Measurements from ENCODE around the gene ILF3. TPM values are rescaled to one million over a fixed set of nuclear protein-coding genes. Genes with fewer than 3 reads are reported as not detected.

The ILF3 gene
- total RNA-seq: 103 TPM
- polyA plus RNA-seq: 107 TPM

DNA sequence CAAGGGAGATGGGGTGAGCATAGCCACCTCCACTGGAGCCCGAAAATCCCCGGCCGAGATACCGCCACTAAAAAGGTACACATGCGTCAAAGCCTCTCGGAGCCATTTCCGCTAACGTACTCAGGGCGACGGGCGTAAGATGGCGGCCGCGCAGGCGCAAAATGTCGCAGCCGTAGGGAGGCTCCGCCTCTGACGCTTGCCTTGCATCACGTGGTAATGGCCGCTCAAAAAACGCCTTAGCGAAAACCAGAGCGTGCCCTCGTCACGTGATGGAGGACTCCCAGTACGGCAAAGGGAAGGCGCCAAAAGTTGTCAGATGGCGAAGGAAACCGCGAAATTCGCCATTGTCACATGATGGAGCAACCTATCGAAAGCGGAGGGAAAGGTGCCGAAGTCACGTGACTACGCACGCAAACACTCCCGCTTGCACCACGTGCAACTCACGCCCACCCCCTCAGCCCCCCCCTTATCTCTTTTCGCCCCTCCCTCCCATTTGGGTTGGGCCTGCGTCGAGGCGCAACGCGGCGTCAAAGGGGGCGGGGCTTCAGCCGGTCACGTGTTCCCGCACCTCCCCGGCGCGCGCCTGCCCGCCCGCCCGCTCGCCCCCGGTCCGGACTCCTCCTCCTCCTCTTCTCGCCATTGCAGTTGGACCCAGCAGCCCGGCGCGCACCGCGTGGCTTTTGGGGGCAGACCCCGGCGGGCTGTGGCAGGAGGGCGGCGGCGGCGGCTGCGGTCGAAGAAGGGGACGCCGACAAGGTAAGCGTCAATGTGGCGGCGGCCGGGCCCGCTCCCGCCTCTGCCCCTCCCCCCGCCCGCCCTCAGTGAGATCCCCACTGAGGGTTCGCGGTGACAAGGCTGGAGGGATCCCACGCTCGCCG lies at the start of gene ILF3:
Gene ILF3 (plus strand): TSS at position 615 of the 878 bp plus-strand sequence. CDS start 16,260 bp downstream, outside the sequence.
- Histone ChIP-seq H3K27ac (ENCODE audit: low read depth) (peak within 1 kb of the TSS; percentile 94), H3K36me3 (ENCODE audit: insufficient read depth) (no peaks in the 10 kb centered on the region), H3K4me3 (ENCODE audit: low read depth, low read length) (peak within 1 kb of the TSS; percentile 95), H3K4me1 (ENCODE audit: insufficient read depth) (no peaks in the 10 kb centered on the region)
- peak; percentile 100 for DNase-seq (ENCODE audit: extremely low spot score)
- under 1% methylated on average over 90 of the region's 91 CpGs for WGBS

DNA sequence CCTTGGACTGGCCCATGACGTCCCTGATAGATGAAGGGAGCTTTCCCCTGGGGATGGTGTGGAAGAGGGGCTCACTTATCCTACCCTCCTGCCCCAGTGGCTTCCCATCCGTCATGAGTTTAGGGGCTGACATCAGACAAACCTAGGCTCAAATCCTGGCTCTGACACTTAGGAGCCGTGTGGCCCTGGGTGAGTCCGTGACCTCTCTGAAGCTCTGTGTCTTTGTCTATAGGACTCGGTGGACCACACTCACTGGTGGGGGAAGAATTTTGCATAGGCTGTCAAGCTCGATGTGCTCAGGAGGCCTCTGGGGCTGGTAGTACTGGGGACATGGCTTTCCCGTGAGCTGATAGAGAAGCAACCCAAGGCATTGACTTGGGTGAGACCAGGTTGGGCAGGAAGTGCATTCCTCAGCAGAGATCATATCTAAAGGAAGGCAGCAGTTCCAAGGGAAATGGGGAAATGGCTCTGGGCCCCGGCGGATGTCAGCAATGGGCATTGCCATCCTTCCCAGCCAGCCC lies 49.6 kb upstream of the ILF3 start:
- DNase-seq (ENCODE audit: extremely low spot score): no peak
- Histone ChIP-seq H3K36me3 (ENCODE audit: insufficient read depth) (no peaks in the 10 kb centered on the region), H3K4me1 (ENCODE audit: insufficient read depth) (no peaks in the 10 kb centered on the region), H3K27ac (ENCODE audit: low read depth) (peak overlapping the region; percentile 78), H3K4me3 (ENCODE audit: low read depth, low read length) (no peak overlapping the region)
- 78% methylated on average over 9 of the region's 9 CpGs for WGBS

DNA sequence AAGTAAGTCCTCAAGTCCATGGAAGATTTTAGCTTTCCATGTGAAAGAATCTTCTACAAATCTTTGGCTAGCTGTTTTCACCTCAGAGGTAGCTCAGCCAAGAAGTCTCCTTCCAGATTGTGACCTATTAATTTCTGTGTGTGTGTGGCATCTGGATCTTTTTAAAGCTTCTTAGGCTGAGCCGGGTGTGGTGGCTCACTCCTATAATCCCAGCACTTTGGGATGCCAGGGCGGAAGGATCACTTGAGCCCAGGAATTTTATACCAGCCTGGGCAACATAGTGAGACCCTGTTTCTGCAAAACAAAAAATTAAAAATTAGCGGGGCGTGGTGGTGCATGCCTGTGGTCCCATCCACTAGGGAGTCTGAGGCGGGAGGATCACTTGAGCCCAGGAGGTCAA lies 42.2 kb upstream of the ILF3 start:
- Histone ChIP-seq H3K4me1 (ENCODE audit: insufficient read depth) (no peaks in the 10 kb centered on the region), H3K27ac (ENCODE audit: low read depth) (no peak overlapping the region), H3K4me3 (ENCODE audit: low read depth, low read length) (no peak overlapping the region), H3K36me3 (ENCODE audit: insufficient read depth) (no peaks in the 10 kb centered on the region)
- DNase-seq (ENCODE audit: extremely low spot score): no peak
- 83% methylated on average over 5 of the region's 5 CpGs for WGBS

DNA sequence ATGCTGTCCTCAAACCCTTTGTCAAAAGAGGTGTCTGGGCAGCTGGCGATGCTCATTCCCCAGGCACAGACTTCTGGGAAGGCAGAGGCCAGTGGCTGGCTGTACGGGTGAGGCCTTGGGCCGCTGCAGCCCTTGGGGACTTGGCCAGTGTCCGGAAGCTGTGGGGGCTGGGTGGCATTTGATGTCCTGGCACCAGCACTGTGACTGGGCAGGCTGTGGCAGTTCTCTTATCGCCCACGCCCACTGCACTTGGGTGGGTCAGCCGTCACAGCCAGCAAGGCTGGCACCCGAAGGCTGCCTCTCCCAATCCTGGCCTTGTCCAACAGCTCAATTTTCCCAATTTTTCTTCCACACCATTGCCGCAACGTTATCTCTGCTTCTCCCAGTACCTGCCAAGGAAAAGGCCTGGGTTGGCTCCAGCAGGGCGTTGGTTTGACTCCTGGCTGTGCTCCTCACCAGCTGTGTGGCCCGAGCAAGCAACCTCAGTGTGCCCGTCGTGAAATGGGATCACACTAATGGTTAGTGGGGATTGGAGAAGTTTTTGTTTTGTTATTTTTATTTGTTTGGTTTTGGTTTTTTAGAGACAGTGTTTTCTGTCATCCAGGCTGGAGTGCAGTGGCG lies 41.5 kb upstream of the ILF3 start:
- Histone ChIP-seq H3K4me1 (ENCODE audit: insufficient read depth) (no peaks in the 10 kb centered on the region), H3K36me3 (ENCODE audit: insufficient read depth) (no peaks in the 10 kb centered on the region), H3K4me3 (ENCODE audit: low read depth, low read length) (no peak overlapping the region), H3K27ac (ENCODE audit: low read depth) (peak overlapping the region; percentile 33)
- DNase-seq (ENCODE audit: extremely low spot score): no peak
- 57% methylated on average over 15 of the region's 15 CpGs for WGBS

DNA sequence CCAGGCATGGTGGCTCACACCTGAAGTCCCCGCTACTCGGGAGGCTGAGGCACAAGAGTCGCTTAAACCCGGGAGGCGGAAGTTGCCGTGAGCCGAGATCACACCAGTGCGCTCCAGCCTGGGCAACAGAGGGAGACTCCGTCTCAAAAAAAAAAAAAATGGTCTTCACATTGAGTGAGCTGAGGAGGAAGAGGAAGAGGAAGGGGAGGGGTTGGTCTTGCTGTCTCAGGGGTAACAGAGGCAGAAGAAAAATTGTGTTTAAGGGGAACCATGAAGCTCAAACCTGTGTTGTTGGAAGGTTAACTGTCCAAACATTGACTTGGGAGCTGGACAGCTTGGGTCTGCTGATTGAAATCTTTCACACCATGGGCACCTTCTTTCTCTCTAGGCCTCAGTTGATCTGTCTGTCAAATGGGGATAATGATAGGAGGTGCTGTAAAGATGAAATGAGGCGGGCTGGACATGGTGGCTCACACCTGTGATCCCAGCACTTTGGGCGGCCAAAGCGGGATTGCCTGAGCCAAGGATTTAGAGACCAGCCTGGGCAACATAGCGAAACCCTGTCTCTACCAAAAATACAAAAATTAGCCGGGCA lies 38.6 kb upstream of the ILF3 start:
- no peaks in the 10 kb centered on the region for H3K4me1 ChIP-seq (ENCODE audit: insufficient read depth)
- H3K27ac ChIP-seq (ENCODE audit: low read depth): no peak overlapping the region
- H3K36me3 ChIP-seq (ENCODE audit: insufficient read depth): no peaks in the 10 kb centered on the region
- DNase-seq (ENCODE audit: extremely low spot score): no peak
- no peak overlapping the region for H3K4me3 ChIP-seq (ENCODE audit: low read depth, low read length)
- WGBS: 93% methylated on average over 14 of the region's 14 CpGs

DNA sequence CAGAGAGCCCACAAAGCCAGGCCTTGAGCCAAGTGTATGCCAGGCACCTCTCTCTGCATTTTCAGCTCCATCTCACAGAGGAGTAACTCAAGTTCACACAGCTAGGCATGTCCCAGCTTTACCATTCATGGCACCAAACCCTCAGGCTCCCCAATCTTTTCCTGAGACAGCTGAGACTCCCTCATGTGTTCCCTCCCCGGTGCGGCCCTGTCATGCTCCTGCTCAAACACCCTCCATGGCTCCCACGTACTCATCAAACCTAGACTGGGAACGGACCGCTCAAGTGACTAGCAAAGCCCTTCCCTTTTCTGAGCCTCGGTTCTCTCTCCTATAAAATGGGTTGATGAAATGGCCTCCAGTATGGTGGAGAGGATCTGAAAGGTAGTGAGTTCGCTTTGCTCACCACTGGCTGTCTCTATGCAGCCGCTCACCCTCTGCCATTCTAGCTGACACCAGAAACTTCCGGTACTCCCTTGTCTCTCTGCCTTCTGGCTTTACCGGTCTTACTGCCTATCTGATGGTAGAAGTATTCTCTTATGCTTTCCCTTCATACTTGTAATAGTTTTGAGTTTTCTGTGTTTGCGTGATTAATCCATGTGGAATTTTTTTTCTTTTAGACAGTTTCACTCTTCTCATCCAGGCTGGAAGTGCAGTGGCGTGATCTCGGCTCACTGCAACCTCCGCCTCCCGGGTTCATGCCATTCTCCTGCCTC lies 36.6 kb upstream of the ILF3 start:
- peak overlapping the region; percentile 6 for H3K4me3 ChIP-seq (ENCODE audit: low read depth, low read length)
- 71% methylated on average over 15 of the region's 15 CpGs for WGBS
- H3K4me1 ChIP-seq (ENCODE audit: insufficient read depth): no peaks in the 10 kb centered on the region
- DNase-seq (ENCODE audit: extremely low spot score): peak; percentile 45
- no peaks in the 10 kb centered on the region for H3K36me3 ChIP-seq (ENCODE audit: insufficient read depth)
- H3K27ac ChIP-seq (ENCODE audit: low read depth): no peak overlapping the region

DNA sequence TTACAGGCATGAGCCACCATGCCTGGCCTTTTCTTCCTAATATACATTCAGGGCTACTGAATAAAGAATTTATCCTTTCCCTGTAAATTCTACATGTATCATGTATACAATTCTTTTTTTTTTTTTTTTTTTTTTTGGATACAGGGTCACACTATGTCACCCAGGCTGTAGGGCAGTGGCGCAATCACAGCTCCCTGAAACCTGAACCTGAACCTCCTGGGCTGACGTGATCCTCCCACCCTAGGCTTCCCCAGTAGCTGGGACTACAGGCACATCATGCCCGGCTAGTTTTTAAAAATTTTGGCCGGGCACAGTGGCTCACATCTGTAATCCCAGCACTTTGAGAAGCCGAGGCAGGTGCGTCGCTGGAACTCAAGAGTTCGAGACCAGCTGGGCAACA lies 35.3 kb upstream of the ILF3 start:
- Histone ChIP-seq H3K4me1 (ENCODE audit: insufficient read depth) (no peaks in the 10 kb centered on the region), H3K4me3 (ENCODE audit: low read depth, low read length) (no peak overlapping the region), H3K27ac (ENCODE audit: low read depth) (no peak overlapping the region), H3K36me3 (ENCODE audit: insufficient read depth) (no peaks in the 10 kb centered on the region)
- WGBS: 97% methylated on average over 8 of the region's 8 CpGs
- no peak for DNase-seq (ENCODE audit: extremely low spot score)

DNA sequence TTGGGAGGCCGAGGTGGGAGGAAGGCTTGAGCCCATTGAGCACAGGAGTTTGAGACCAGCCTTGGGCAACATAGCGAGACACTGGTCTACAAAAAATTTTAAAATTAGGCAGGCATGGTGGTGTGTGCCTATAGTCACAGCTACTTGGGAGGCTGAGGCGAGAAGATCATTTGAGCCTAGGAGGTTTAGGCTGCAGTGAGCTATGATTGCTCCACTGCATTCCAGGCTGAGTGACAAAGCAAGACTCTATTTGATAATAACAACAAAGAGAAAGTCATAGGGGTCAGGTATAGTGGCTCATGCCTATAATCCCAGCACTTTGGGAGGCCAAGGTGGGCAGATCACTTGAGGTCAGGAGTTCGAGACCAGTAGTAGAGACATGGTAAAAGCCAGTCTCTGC lies 33.4 kb upstream of the ILF3 start:
- no peak overlapping the region for H3K4me3 ChIP-seq (ENCODE audit: low read depth, low read length)
- H3K27ac ChIP-seq (ENCODE audit: low read depth): no peak overlapping the region
- H3K4me1 ChIP-seq (ENCODE audit: insufficient read depth): no peaks in the 10 kb centered on the region
- 95% methylated on average over 4 of the region's 4 CpGs for whole genome bisulfite sequencing
- no peaks in the 10 kb centered on the region for H3K36me3 ChIP-seq (ENCODE audit: insufficient read depth)
- no peak for DNase-seq (ENCODE audit: extremely low spot score)

- Histone ChIP-seq H3K4me1 (ENCODE audit: insufficient read depth) (no peaks in the 10 kb centered on the region), H3K36me3 (ENCODE audit: insufficient read depth) (no peaks in the 10 kb centered on the region), H3K27ac (ENCODE audit: low read depth) (no peak overlapping the region), H3K4me3 (ENCODE audit: low read depth, low read length) (no peak overlapping the region)
- 97% methylated on average over 8 of the region's 8 CpGs for WGBS
- no peak for DNase-seq (ENCODE audit: extremely low spot score)
These were observed 32.2 kb upstream of the ILF3 start for GRCh38 chr19:10621966-10622365.

- 75% methylated on average over 6 of the region's 6 CpGs for WGBS
- DNase-seq (ENCODE audit: extremely low spot score): no peak
- H3K4me3 ChIP-seq (ENCODE audit: low read depth, low read length): no peak overlapping the region
- H3K36me3 ChIP-seq (ENCODE audit: insufficient read depth): no peaks in the 10 kb centered on the region
- no peaks in the 10 kb centered on the region for H3K4me1 ChIP-seq (ENCODE audit: insufficient read depth)
- H3K27ac ChIP-seq (ENCODE audit: low read depth): no peak overlapping the region
These were observed 29.6 kb upstream of the ILF3 start for GRCh38 chr19:10624585-10624984.

GRCh38 chr19:10625003-10625761 lies 29.0 kb upstream of the ILF3 start, which contains the start of gene SLC44A2:
Gene SLC44A2, plus strand, starts transcription at chr19:10625553. Its CDS starts 81 bp downstream, at chr19:10625634.
- Histone ChIP-seq H3K27ac (ENCODE audit: low read depth) (peak within 1 kb of the TSS; percentile 78), H3K4me1 (ENCODE audit: insufficient read depth) (no peaks in the 10 kb centered on the region), H3K36me3 (ENCODE audit: insufficient read depth) (no peaks in the 10 kb centered on the region), H3K4me3 (ENCODE audit: low read depth, low read length) (peak within 1 kb of the TSS; percentile 53)
- 13% methylated on average over 53 of the region's 53 CpGs for WGBS
- peak; percentile 26 for DNase-seq (ENCODE audit: extremely low spot score)

DNA sequence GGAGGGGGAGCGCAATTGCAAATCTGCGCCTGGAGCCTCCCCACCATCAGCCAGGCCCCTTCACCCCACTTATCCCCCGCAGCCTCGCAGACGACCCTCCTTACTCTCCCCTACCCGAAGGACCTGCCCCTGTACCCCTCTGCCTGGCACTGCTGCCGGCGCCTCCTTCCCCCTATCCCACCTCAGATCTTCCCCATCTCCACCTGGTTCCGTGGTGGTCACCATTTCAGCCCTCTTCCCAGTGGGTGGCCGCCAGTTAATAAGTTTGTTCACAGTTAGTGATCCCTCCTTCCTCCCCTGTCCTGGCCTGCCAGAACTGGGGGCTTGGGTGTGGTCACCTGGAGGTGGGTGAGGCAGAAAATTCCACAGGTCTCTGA lies 28.4 kb upstream of the ILF3 start:
- Histone ChIP-seq H3K4me3 (ENCODE audit: low read depth, low read length) (peak overlapping the region; percentile 53), H3K36me3 (ENCODE audit: insufficient read depth) (no peaks in the 10 kb centered on the region), H3K4me1 (ENCODE audit: insufficient read depth) (no peaks in the 10 kb centered on the region), H3K27ac (ENCODE audit: low read depth) (peak overlapping the region; percentile 78)
- no peak for DNase-seq (ENCODE audit: extremely low spot score)
- 19% methylated on average over 10 of the region's 10 CpGs for WGBS

GRCh38 chr19:10631874-10632273 lies 22.3 kb upstream of the ILF3 start:
- no peak for DNase-seq (ENCODE audit: extremely low spot score)
- 84% methylated on average over 14 of the region's 14 CpGs for WGBS
- Histone ChIP-seq H3K4me1 (ENCODE audit: insufficient read depth) (no peaks in the 10 kb centered on the region), H3K27ac (ENCODE audit: low read depth) (no peak overlapping the region), H3K36me3 (ENCODE audit: insufficient read depth) (peaks cover 12% of the 10 kb centered on the region), H3K4me3 (ENCODE audit: low read depth, low read length) (no peak overlapping the region)

Data from urinary bladder (tissue), 4 donors.